ENCODE results near the gene ROR1. TPM values are rescaled to one million over a fixed set of nuclear protein-coding genes. Genes with fewer than 3 reads are reported as not detected.

Gene ROR1
- total RNA-seq, 4 donors from 2014 or later, result 5.1 to 7.3 (median 6.5) TPM

DNA sequence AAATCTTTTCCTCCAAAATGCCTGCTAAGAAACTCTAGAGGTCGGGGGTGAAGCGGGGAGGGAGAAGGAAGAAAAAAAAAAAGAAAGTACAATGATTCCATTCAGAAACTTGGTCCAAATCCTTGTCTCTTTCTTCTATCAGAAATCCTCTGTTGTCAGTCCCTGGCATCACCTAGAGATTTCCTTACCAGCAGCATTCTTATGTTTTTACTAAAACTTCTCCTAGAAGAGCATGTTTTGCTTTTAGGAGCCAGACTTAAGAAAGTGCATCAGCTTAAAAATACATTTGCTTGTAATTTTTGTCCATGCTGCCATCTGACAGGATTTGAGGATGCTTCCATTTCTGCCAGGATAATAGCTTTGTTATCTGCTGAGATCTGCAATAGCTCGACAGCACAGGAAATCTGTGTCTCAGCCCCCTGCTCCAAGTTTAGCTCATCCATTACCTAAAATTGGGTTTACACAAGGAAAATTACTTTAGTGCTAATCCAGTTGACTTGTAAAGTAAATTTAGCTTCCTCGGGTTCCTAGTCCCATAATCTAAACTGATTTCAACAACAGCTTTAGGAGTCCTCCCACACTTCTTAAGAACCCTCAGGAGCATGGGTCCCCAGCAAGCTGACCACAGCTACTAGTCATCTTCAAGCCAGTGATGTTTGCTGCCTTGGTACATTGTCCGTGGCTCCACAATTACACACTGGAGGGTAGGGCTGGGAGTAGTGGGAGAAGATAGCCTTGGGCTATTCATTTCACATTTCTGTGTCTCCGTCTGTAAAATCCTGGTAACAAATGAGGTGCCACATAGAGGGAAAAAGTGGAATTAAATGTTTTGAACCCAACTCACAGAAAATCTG is 337.3 kb downstream of the ROR1 start:
- intact Hi-C loops (cut with DNase I), result no loop called here
- TF ChIP-seq POLR2AphosphoS5 (IDR thresholded peaks at IDR 0.05) (no peak), EP300 (IDR thresholded peaks at IDR 0.05) (no peak), POLR2A (IDR thresholded peaks at IDR 0.05; ENCODE audit: low read depth) (no peak)
- TF ChIP-seq, protein P1, sequence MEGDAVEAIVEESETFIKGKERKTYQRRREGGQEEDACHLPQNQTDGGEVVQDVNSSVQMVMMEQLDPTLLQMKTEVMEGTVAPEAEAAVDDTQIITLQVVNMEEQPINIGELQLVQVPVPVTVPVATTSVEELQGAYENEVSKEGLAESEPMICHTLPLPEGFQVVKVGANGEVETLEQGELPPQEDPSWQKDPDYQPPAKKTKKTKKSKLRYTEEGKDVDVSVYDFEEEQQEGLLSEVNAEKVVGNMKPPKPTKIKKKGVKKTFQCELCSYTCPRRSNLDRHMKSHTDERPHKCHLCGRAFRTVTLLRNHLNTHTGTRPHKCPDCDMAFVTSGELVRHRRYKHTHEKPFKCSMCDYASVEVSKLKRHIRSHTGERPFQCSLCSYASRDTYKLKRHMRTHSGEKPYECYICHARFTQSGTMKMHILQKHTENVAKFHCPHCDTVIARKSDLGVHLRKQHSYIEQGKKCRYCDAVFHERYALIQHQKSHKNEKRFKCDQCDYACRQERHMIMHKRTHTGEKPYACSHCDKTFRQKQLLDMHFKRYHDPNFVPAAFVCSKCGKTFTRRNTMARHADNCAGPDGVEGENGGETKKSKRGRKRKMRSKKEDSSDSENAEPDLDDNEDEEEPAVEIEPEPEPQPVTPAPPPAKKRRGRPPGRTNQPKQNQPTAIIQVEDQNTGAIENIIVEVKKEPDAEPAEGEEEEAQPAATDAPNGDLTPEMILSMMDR (IDR thresholded peaks at IDR 0.05), result no peak
- H3K27me3 ChIP-seq, result no peaks in the 10 kb centered on the region
- H3K36me3 ChIP-seq, result no peaks in the 10 kb centered on the region
- H3K4me3 ChIP-seq, result no peak overlapping the region
- H3K4me1 ChIP-seq, result peaks cover 0 to 7% (median 0%) of the 10 kb centered on the region in 4 donors
- no peaks in the 10 kb centered on the region for H3K9me3 ChIP-seq
- WGBS, result 65% methylated on average over 6 of the region's 6 CpGs
- no peak for DNase-seq (ENCODE audit: extremely low spot score)
- no peak overlapping the region for H3K27ac ChIP-seq (replicated peaks in 1 of 4)

DNA sequence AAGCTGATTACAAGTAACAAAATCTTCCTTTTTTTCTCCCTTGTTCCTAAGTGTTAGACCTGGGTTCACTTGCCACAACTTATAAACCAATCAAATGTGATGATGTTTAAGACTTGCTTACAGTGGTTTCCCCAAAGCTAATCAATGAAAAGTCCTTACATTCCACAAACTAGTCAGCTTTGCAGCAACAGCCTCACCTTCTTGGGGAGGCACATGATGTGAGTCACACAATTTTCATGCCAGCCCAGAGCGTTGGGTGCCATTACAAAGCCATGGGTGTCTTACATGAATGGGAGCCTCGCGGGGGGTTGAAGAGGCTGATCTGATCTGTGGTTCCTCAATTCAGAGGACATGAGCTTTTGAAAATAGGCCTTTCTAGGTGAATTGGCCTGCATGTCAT is 338.0 kb downstream of the ROR1 start:
- WGBS, result 100% methylated on average over 3 of the region's 3 CpGs
- Histone ChIP-seq H3K4me3 (no peak overlapping the region), H3K27me3 (no peaks in the 10 kb centered on the region), H3K4me1 (peaks cover 0 to 7% (median 0%) of the 10 kb centered on the region in 4 donors), H3K9me3 (no peaks in the 10 kb centered on the region), H3K36me3 (no peaks in the 10 kb centered on the region), H3K27ac (replicated peaks in 1 of 4) (no peak overlapping the region)
- intact Hi-C loops (cut with DNase I), result no loop called here
- no peak for DNase-seq (ENCODE audit: extremely low spot score)
- no peak for TF ChIP-seq POLR2AphosphoS5 (IDR thresholded peaks at IDR 0.05)
- TF ChIP-seq EP300 (IDR thresholded peaks at IDR 0.05), result no peak
- TF ChIP-seq, protein P1 (IDR thresholded peaks at IDR 0.05), result no peak
- no peak for TF ChIP-seq POLR2A (IDR thresholded peaks at IDR 0.05; ENCODE audit: low read depth)

DNA sequence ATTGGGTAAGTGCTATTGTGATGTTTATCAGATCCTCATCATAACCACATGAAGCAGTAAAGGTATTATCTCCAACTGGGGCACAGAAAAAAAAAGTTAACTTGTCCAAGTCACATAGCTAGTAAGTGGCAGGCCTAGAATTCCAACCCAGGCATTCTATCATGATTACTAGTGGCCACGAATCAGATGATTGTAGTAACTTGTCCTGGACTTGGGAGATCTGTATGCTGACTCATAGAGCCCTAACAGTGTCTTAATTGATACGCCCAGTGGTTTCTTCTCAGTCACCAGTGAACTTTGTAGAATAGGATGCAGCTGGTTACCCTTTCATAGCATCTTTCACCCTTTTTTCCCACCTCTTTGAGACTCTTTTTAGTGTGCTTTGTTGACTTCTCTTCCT is 338.5 kb downstream of the ROR1 start:
- TF ChIP-seq POLR2AphosphoS5 (IDR thresholded peaks at IDR 0.05) (no peak), POLR2A (IDR thresholded peaks at IDR 0.05; ENCODE audit: low read depth) (no peak), EP300 (IDR thresholded peaks at IDR 0.05) (no peak)
- TF ChIP-seq, protein P1 (IDR thresholded peaks at IDR 0.05), result no peak
- Histone ChIP-seq H3K4me3 (no peak overlapping the region), H3K27ac (replicated peaks in 1 of 4) (no peak overlapping the region), H3K4me1 (peaks cover 0 to 7% (median 0%) of the 10 kb centered on the region in 4 donors), H3K27me3 (no peaks in the 10 kb centered on the region), H3K36me3 (no peaks in the 10 kb centered on the region), H3K9me3 (no peaks in the 10 kb centered on the region)
- no peak for DNase-seq (ENCODE audit: extremely low spot score)
- intact Hi-C loops (cut with DNase I), result no loop called here
- WGBS, result 92% methylated on average over 2 of the region's 2 CpGs

DNA sequence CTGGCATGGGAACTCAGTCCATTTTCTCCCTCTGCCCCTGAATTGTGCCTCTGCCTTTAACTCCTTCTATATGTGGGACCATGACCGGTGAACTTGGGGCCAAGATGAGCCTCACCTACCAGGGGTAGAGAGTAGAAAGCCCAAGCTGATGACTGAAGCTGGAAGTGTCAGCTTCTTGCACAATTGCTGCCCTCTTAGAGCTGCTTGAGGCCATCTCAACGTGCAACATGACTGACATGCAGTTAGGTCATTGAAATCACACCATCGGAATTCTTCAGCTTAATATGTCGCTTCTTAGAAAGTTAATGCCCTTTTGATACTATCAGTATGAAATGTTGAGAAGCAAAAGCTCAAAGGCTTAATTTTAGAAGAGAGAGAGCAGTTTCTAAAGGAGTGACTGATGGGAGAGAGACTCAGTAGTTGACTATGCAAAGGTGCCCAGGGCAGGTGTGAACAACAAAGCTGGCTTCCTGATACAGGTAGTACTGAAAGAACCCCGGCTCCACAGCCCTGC is 340.3 kb downstream of the ROR1 start:
- Histone ChIP-seq H3K4me3 (no peak overlapping the region), H3K4me1 (no peaks in the 10 kb centered on the region), H3K27ac (replicated peaks in 1 of 4) (no peak overlapping the region), H3K9me3 (no peaks in the 10 kb centered on the region), H3K27me3 (no peaks in the 10 kb centered on the region), H3K36me3 (no peaks in the 10 kb centered on the region)
- no peak for DNase-seq (ENCODE audit: extremely low spot score)
- TF ChIP-seq EP300 (IDR thresholded peaks at IDR 0.05), result no peak
- no peak for TF ChIP-seq POLR2AphosphoS5 (IDR thresholded peaks at IDR 0.05)
- TF ChIP-seq, protein P1 (IDR thresholded peaks at IDR 0.05), result no peak
- no peak for TF ChIP-seq POLR2A (IDR thresholded peaks at IDR 0.05; ENCODE audit: low read depth)
- intact Hi-C loops (cut with DNase I), result no loop called here
- 87% methylated on average over 5 of the region's 5 CpGs for WGBS
